PFSK-1 (cell line): ENCODE measurements around the gene CYP27C1.

ENCODE experiments used
- FOXP2 ChIP-seq: optimal IDR thresholded peaks from 2 replicates; pipeline ENCODE3; 2011; ENCODE audit warnings: borderline replicate concordance, control low read depth, inconsistent platforms; ENCODE audit not compliant: insufficient read depth; ENCODE audit errors: extremely low read length, extremely low read depth
- POLR2AphosphoS5 ChIP-seq: IDR thresholded peaks from 2 replicates; pipeline ENCODE4 v1.6.1; 2012; ENCODE audit warnings: low read depth, mild to moderate bottlenecking, control low read depth, low read length, moderate library complexity
- REST ChIP-seq, 2 experiments: IDR thresholded peaks; 2 replicates each; pipeline versions ENCODE4 v1.6.1 to v1.8.0; 2011 to 2012; ENCODE audit warnings: low read depth in 2 of 2, low read length in 2 of 2, control low read depth in 1 of 2, inconsistent platforms in 1 of 2, mild to moderate bottlenecking in 1 of 2, moderate library complexity in 1 of 2; ENCODE audit not compliant: insufficient read depth in 1 of 2
- SIN3A ChIP-seq: IDR thresholded peaks from 2 replicates; pipeline ENCODE4 v1.6.1; 2012; ENCODE audit warnings: mild to moderate bottlenecking, low read length, moderate library complexity, borderline replicate concordance; ENCODE audit not compliant: insufficient read depth
- TAF1 ChIP-seq: IDR thresholded peaks from 2 replicates; pipeline ENCODE4 v1.6.1; 2012; ENCODE audit warnings: low read length, control low read depth, borderline replicate concordance; ENCODE audit not compliant: insufficient read depth

Gene CYP27C1

DNA sequence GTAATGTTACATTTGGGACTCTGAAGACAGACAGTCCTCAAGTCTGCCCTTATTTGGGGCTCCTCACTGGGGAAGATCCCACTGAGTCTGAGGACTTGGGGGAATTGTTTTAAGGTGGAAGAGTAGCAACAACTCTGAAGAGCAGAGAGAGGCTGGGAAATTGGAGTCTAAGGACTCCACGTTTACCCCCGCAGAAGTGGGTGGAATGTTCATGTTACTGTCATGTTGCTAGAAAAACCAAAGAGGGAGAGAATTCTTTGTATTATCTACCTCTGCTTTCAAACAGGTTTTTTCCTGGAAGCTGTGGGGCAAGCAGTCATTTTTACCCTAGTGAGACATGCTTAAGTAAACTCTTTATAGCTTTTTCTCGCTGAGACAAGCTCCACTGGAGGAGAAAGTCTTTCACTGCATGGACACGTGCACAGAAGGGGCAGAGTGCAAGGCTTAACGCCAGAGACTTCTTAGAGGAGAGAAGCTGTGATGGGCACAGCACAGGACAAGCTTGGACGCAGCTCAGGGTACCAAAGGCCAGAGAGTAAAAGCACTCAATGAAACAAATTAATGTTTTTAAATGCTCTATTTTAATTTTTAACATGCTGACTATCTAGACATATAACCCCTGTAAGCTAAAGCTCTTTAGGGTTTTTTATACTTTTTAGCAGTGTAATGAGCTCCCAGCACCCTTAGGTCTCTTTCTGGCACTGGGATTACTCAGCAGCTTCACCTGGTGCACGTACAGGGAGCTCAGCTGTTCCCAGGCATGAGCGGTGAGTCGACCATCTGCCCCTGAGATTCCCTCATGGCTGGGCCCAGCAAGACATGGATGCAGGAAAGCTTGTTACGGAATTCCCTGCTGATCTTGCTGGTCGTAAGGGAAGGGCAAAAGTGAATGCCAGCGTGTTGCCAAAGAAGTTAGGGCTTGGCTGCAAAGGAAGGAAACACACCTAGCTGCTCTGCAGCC is 58.6 kb downstream of the CYP27C1 start:
- TF ChIP-seq REST (IDR thresholded peaks at IDR 0.05; ENCODE audit: insufficient read depth in 1 of 2, low read depth in 2 of 2, low read length in 2 of 2), result no peak
- no peak for TF ChIP-seq SIN3A
- no peak for TF ChIP-seq POLR2AphosphoS5
- no peak for TF ChIP-seq TAF1
- no peak for TF ChIP-seq FOXP2

GRCh38 chr2:127160676-127161075 is 59.4 kb downstream of the CYP27C1 start:
- TF ChIP-seq POLR2AphosphoS5 (no peak), SIN3A (no peak), FOXP2 (no peak), REST (IDR thresholded peaks at IDR 0.05; ENCODE audit: insufficient read depth in 1 of 2, low read depth in 2 of 2, low read length in 2 of 2) (no peak), TAF1 (no peak)

GRCh38 chr2:127159543-127159942 is 60.6 kb downstream of the CYP27C1 start:
- TF ChIP-seq TAF1 (no peak), POLR2AphosphoS5 (no peak), FOXP2 (no peak), REST (IDR thresholded peaks at IDR 0.05; ENCODE audit: insufficient read depth in 1 of 2, low read depth in 2 of 2, low read length in 2 of 2) (no peak), SIN3A (no peak)

DNA sequence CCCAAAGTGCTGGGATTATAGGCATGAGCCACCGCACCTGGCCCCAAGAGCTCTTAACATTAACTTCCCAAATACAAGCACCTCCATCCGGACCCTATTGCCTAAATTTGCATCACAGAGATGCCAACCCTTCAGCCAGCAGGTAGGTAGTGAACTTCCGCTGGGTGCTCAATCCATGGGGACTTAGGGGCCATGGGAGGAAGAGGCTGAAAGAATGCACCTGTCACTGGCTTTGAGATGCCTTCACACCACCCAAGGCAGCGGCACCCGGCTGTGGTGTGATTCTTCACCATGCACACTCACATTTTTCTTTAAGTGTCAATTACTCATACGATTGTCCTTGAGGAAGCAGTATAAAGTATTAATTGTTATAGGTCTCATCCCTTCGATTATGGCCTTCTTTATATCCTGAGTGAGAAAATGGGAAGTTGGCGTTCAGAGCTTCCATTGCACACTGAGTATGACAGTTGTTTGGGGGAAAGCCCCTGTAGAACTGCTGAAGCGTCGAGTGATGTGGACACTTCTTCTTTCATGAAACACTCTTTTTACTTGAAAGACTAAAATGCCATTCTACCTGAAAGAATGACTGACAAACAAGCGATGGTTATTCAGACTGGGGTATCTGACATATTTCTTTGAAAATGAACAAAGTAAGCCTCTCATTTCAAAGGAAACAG is 61.3 kb downstream of the CYP27C1 start:
- TF ChIP-seq SIN3A (no peak), TAF1 (no peak), FOXP2 (no peak), REST (IDR thresholded peaks at IDR 0.05; ENCODE audit: insufficient read depth in 1 of 2, low read depth in 2 of 2, low read length in 2 of 2) (no peak), POLR2AphosphoS5 (no peak)
